OCI-LY7 (cell line): ENCODE results near the gene EEPD1. TPM values are rescaled to one million over a fixed set of nuclear protein-coding genes. Genes with fewer than 3 reads are reported as not detected.

ENCODE experiments used
- BruUV-seq: library from RNA; stranded (reverse); fragments of 400-500 nt; replicated peaks from 2 replicates; lab custom pipeline; 2021; lab: Mats Ljungman, UMichigan
- CTCF ChIA-PET: fragments of 300-600 bp; sonication (Branson Sonifier 250); formaldehyde crosslinking; loops from one replicate; lab custom pipeline; 2022; ENCODE audit warnings: antibody characterized with exemption; ENCODE audit not compliant: unreplicated experiment; lab: Charles Lee
- POLR2A ChIA-PET: fragments of 300-600 bp; sonication (Branson Sonifier 250); formaldehyde crosslinking; loops from one replicate; lab custom pipeline; 2022; ENCODE audit warnings: antibody characterized with exemption; lab: Charles Lee
- DNase-seq: peaks from one replicate; pipeline ENCODE4 v3.0.0-alpha.2; 2015; ENCODE audit warnings: low spot score
- H2AFZ ChIP-seq: fragments of 200-600 bp; sonication (generic), shearing (Covaris generic); 2 replicates; pipeline ENCODE4 v1.6.1; 2014; ENCODE audit warnings: mild to moderate bottlenecking, antibody characterized with exemption, low read length, moderate library complexity
- H3K27ac ChIP-seq: fragments of 200-600 bp; sonication (generic); 2 replicates; pipeline ENCODE4 v1.5.1; 2014; ENCODE audit warnings: mixed run types, low read depth, mild to moderate bottlenecking, moderate library complexity, low read length, inconsistent platforms; ENCODE audit not compliant: poor library complexity, severe bottlenecking
- H3K36me3 ChIP-seq: fragments of 200-600 bp; sonication (generic); 2 replicates; pipeline ENCODE4 v1.6.1; 2014; ENCODE audit warnings: mild to moderate bottlenecking, antibody characterized with exemption, low read length, moderate library complexity, mixed read lengths; ENCODE audit not compliant: insufficient read depth
- H3K4me1 ChIP-seq: fragments of 200-600 bp; sonication (generic); 2 replicates; pipeline ENCODE4 v1.5.1; 2014; ENCODE audit warnings: mild to moderate bottlenecking, low read length; ENCODE audit not compliant: insufficient read depth, poor library complexity, severe bottlenecking
- H3K4me2 ChIP-seq: fragments of 200-600 bp; sonication (generic); 2 replicates; pipeline ENCODE4 v1.6.1; 2014; ENCODE audit warnings: mild to moderate bottlenecking, low read length
- H3K4me3 ChIP-seq: fragments of 200-600 bp; sonication (generic); 2 replicates; pipeline ENCODE4 v1.5.1; 2014; ENCODE audit warnings: mild to moderate bottlenecking, low read depth, low read length; ENCODE audit not compliant: poor library complexity, severe bottlenecking
- H3K79me2 ChIP-seq: fragments of 200-600 bp; sonication (generic); 2 replicates; pipeline ENCODE4 v1.6.1; 2016; ENCODE audit warnings: low read depth, mild to moderate bottlenecking, low read length, moderate library complexity, mixed read lengths; ENCODE audit not compliant: insufficient read depth
- H3K9me2 ChIP-seq: fragments of 200-600 bp; sonication (generic); 2 replicates; pipeline ENCODE4 v1.6.1; 2016; ENCODE audit warnings: mild to moderate bottlenecking, low read length, mixed read lengths; ENCODE audit not compliant: insufficient read depth
- H3K9me3 ChIP-seq: fragments of 200-600 bp; sonication (generic); 2 replicates; pipeline ENCODE4 v1.6.1; 2014; ENCODE audit warnings: mild to moderate bottlenecking, mixed run types, low read length, mixed read lengths
- H4K20me1 ChIP-seq: fragments of 200-600 bp; sonication (generic); 2 replicates; pipeline ENCODE4 v1.6.1; 2014; ENCODE audit warnings: mild to moderate bottlenecking, antibody characterized with exemption, low read length, moderate library complexity, mixed read lengths; ENCODE audit not compliant: insufficient read depth
- EZH2phosphoT487 ChIP-seq: fragments of 200-600 bp; sonication (generic); IDR thresholded peaks from 2 replicates; pipeline ENCODE4 v1.6.1; 2018; ENCODE audit warnings: low read depth, borderline replicate concordance, mild to moderate bottlenecking, mixed run types, antibody characterized with exemption, low read length, moderate library complexity, mixed read lengths
- intact Hi-C: fragments of 100-400 bp; cut with micrococcal nuclease; formaldehyde crosslinking; loops from one replicate; pipeline ENCODE4 v1.10.0; 2022; ENCODE audit not compliant: unreplicated experiment
- total RNA-seq, 2 experiments: library from RNA; depleted of rRNA in 1 of 2; stranded (reverse); fragments of >200 nt in 1 of 2; shearing (Covaris generic) in 1 of 2; gene quantifications; 2 replicates each; pipeline ENCODE4 v1.2.3, GENCODE V29; 2014 to 2022
- TF ChIP-seq, protein P1 (sequence below): fragments of 200-600 bp; sonication (generic); conservative IDR thresholded peaks from 2 replicates; pipeline ENCODE4 v1.5.1; 2014; ENCODE audit warnings: mild to moderate bottlenecking, antibody characterized with exemption, low read length, moderate library complexity, mixed read lengths

The EEPD1 gene
- total RNA-seq, 2 experiments from 2014 or later, result 1.7 to 8.1 TPM

GRCh38 chr7:36284456-36285090, 131.5 kb downstream of the EEPD1 start:
- Histone ChIP-seq H3K4me2 (no peak overlapping the region), H3K9me3 (no peaks in the 10 kb centered on the region), H3K4me3 (no peak overlapping the region), H3K9me2 (no peaks in the 10 kb centered on the region), H4K20me1 (no peaks in the 10 kb centered on the region), H3K4me1 (peaks cover 72% of the 10 kb centered on the region), H3K36me3 (no peaks in the 10 kb centered on the region), H3K79me2 (no peaks in the 10 kb centered on the region), H2AFZ (peak overlapping the region; percentile 18; the same call in 1 of the 2 replicates), H3K27ac (peak overlapping the region; percentile 9)
- intact Hi-C loops, result loop anchor here (5.0 to 10.0 kb wide), 2 partner anchors 480 to 592 kb away; partner anchors contain the start of gene SEPTIN7
- DNase-seq, result peak; percentile 18
- ChIA-PET CTCF (no interaction called here), POLR2A (interaction anchor here (0.8 to 1.5 kb wide), 4 partner anchors 21 to 251 kb away, joined by 3 to 4 read pairs (median 3); no protein-coding TSS in a partner anchor)
- no TSS peak for BruUV-seq
- TF ChIP-seq, protein P1, sequence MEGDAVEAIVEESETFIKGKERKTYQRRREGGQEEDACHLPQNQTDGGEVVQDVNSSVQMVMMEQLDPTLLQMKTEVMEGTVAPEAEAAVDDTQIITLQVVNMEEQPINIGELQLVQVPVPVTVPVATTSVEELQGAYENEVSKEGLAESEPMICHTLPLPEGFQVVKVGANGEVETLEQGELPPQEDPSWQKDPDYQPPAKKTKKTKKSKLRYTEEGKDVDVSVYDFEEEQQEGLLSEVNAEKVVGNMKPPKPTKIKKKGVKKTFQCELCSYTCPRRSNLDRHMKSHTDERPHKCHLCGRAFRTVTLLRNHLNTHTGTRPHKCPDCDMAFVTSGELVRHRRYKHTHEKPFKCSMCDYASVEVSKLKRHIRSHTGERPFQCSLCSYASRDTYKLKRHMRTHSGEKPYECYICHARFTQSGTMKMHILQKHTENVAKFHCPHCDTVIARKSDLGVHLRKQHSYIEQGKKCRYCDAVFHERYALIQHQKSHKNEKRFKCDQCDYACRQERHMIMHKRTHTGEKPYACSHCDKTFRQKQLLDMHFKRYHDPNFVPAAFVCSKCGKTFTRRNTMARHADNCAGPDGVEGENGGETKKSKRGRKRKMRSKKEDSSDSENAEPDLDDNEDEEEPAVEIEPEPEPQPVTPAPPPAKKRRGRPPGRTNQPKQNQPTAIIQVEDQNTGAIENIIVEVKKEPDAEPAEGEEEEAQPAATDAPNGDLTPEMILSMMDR, result peak; percentile 46
- no peak for TF ChIP-seq EZH2phosphoT487

DNA sequence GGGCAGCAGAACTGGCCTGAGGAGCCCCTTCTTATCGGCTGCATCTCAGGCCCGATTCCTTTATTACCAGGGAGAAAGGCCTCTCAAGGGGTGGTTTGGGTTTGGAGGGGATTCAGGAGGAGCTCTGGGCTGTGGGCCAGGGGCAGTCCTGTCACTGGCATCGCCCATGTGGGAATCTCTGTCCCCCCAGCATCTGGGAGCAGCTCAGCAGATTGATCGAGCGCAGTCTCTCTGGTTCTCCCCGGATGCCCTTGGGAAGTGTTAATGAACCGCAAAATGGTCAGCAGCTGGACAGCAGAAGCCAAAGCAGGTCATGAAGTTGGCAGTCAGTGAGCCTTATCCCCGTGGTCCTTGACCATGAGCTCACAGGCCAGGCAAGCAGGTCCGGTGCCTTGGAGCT, 132.2 kb downstream of the EEPD1 start:
- H4K20me1 ChIP-seq, result no peaks in the 10 kb centered on the region
- DNase-seq, result no peak
- CTCF ChIA-PET, result no interaction called here
- POLR2A ChIA-PET, result interaction anchor here (0.8 to 1.5 kb wide), 6 partner anchors 22 to 251 kb away, joined by 3 to 4 read pairs (median 3); no protein-coding TSS in a partner anchor
- BruUV-seq, result no TSS peak
- intact Hi-C loops, result loop anchor here (5.0 to 10.0 kb wide), 2 partner anchors 480 to 593 kb away; partner anchors contain the start of gene SEPTIN7
- no peaks in the 10 kb centered on the region for H3K79me2 ChIP-seq
- no peaks in the 10 kb centered on the region for H3K9me3 ChIP-seq
- H2AFZ ChIP-seq, result no peak overlapping the region
- no peaks in the 10 kb centered on the region for H3K36me3 ChIP-seq
- no peak overlapping the region for H3K4me3 ChIP-seq
- H3K9me2 ChIP-seq, result no peaks in the 10 kb centered on the region
- H3K4me2 ChIP-seq, result no peak overlapping the region
- H3K4me1 ChIP-seq, result peaks cover 72% of the 10 kb centered on the region
- no peak overlapping the region for H3K27ac ChIP-seq
- no peak for TF ChIP-seq EZH2phosphoT487
- TF ChIP-seq, protein P1, result no peak
